Measurements from ENCODE around the gene CLBA1.

- no peak for TF ChIP-seq CTCF (IDR thresholded peaks at IDR 0.05 in 2 of 3, conservative IDR thresholded peaks at IDR 0.05 in 1 of 3; ENCODE audit: borderline replicate concordance in 1 of 3, insufficient read depth in 1 of 3, low read depth in 2 of 3, low read length in 2 of 3)
- TF ChIP-seq POLR2AphosphoS5 (IDR thresholded peaks at IDR 0.05; ENCODE audit: low read depth, low read length): no peak
- TF ChIP-seq REST (IDR thresholded peaks at IDR 0.05; ENCODE audit: low read depth): no peak
- no peak for TF ChIP-seq MAX (IDR thresholded peaks at IDR 0.05)
- no peak for TF ChIP-seq SP1 (IDR thresholded peaks at IDR 0.05; ENCODE audit: low read depth)
Measured at GRCh38 chr14:104999361-104999760, 13.8 kb downstream of the CLBA1 start.

Data from HCT116 (cell line).